ENCODE measurements around the gene HOXB7.

The HOXB7 gene

DNA sequence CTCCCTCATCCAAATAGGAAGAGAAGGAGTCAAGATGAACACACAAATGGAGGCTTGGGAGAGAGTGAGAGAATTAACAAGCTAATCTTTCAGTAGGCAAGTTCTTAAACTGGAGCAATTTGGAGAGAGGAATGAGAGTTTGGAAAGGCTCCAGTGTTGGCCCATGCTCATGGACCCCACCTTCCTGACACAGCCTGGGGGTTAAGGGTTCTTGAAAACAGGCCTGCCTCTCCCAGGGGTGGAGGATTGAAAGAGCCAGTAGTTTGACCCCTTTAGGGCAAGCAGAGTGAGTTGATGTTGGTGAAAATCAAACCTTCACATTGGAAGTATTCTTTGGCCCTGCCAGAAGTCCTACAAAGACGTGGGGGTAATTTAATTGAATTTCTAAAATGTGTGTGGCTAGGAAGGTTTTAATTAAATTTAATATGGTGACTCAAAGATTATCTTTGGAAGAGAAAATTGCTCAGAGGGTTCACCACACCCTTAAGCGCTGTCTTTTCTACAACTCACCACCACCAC, 26.5 kb downstream of the HOXB7 start:
- peaks cover 0 to 51% of the 10 kb centered on the region in 2 donors for H3K27me3 ChIP-seq (ENCODE audit: control insufficient read depth in 1 of 2, insufficient read depth in 2 of 2, low read length in 2 of 2)
- no peak overlapping the region for H3K27ac ChIP-seq (ENCODE audit: low read length)
- no peak overlapping the region for H3K9ac ChIP-seq (ENCODE audit: low read length in 2 of 2)
- peaks cover 56% of the 10 kb centered on the region for H3K4me1 ChIP-seq (ENCODE audit: control insufficient read depth, insufficient read depth, low read length)
- no peaks in the 10 kb centered on the region for H3K9me3 ChIP-seq (ENCODE audit: control insufficient read depth in 2 of 2, low read length in 2 of 2)
- peak overlapping the region in 1 of 2 donors; percentile 55 for H3K4me3 ChIP-seq (ENCODE audit: low read length in 2 of 2)
- H3K36me3 ChIP-seq (ENCODE audit: control insufficient read depth in 2 of 2, insufficient read depth in 2 of 2, low read length in 2 of 2): no peaks in the 10 kb centered on the region

DNA sequence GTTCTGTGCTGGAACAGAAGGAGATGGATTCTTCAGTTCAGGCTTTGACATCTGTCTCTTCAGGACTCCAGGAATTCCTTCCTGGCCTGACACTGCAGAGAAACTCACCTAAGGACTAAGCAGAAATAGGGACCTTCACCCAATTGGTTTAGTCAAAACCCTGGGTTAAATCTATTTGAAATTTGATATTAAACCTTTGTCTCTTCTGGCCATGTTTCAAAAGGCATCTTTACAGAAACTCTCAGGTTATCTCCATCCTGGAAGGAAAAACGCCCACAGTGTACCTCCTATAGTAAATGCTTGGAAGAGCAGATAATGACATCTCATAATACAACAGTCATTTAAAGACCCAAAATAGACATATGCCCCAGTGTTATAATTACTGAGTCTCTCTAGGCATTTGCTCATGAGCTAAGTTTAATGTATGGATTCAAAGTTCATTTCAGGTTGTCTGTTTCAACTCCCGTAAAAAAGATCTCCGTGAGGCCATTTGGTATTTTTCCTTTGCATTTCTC, 27.1 kb downstream of the HOXB7 start:
- Histone ChIP-seq H3K36me3 (ENCODE audit: control insufficient read depth in 2 of 2, insufficient read depth in 2 of 2, low read length in 2 of 2) (no peaks in the 10 kb centered on the region), H3K9me3 (ENCODE audit: control insufficient read depth in 2 of 2, low read length in 2 of 2) (no peaks in the 10 kb centered on the region), H3K27ac (ENCODE audit: low read length) (peak overlapping the region; percentile 92), H3K9ac (ENCODE audit: low read length in 2 of 2) (no peak overlapping the region), H3K4me1 (ENCODE audit: control insufficient read depth, insufficient read depth, low read length) (peaks cover 58% of the 10 kb centered on the region), H3K27me3 (ENCODE audit: control insufficient read depth in 1 of 2, insufficient read depth in 2 of 2, low read length in 2 of 2) (peaks cover 0 to 52% of the 10 kb centered on the region in 2 donors), H3K4me3 (ENCODE audit: low read length in 2 of 2) (no peak overlapping the region)

DNA sequence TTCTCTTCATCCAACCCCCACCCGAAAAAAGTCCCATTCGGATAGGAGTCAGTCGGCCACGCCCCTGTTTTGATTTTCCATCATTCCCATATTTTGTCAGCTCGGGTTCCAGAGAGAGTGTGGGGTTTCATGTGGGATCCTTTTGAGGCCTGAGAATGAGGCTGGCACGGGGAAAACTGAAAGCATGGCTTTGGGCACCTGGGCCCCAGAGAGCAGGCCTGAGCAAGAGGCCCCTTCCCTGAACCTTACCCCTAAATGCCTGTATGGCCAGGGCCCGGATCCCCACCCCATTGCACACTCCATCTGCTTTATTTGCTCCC, 28.1 kb downstream of the HOXB7 start:
- Histone ChIP-seq H3K36me3 (ENCODE audit: control insufficient read depth in 2 of 2, insufficient read depth in 2 of 2, low read length in 2 of 2) (no peaks in the 10 kb centered on the region), H3K27me3 (ENCODE audit: control insufficient read depth in 1 of 2, insufficient read depth in 2 of 2, low read length in 2 of 2) (peaks cover 0 to 48% of the 10 kb centered on the region in 2 donors), H3K4me3 (ENCODE audit: low read length in 2 of 2) (peak overlapping the region; percentile 50 to 84), H3K27ac (ENCODE audit: low read length) (peak overlapping the region; percentile 92), H3K4me1 (ENCODE audit: control insufficient read depth, insufficient read depth, low read length) (peaks cover 64% of the 10 kb centered on the region), H3K9ac (ENCODE audit: low read length in 2 of 2) (peak overlapping the region; percentile 74 to 94), H3K9me3 (ENCODE audit: control insufficient read depth in 2 of 2, low read length in 2 of 2) (no peaks in the 10 kb centered on the region)

GRCh38 chr17:48579760-48580554, 30.9 kb downstream of the HOXB7 start:
- Histone ChIP-seq H3K27ac (ENCODE audit: low read length) (peak overlapping the region; percentile 92), H3K27me3 (ENCODE audit: control insufficient read depth in 1 of 2, insufficient read depth in 2 of 2, low read length in 2 of 2) (peaks cover 0 to 65% of the 10 kb centered on the region in 2 donors)

DNA sequence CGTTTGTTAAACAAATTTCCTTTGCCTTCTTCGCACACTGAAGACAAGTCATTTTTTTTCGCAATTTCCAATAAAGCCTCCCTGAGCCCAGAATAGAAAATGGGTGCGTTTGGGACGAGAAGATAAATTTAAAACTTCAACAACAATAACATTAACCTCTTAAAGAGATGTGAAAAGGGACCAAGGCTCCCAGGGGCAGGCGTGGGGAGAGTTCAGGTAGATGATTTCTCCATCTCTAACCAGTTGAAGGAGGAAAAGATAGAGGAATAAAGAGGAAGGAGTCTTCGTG, 31.4 kb downstream of the HOXB7 start:
- H3K4me1 ChIP-seq (ENCODE audit: control insufficient read depth, insufficient read depth, low read length): peaks cover 58% of the 10 kb centered on the region
- H3K27ac ChIP-seq (ENCODE audit: low read length): peak overlapping the region; percentile 77
- H3K36me3 ChIP-seq (ENCODE audit: control insufficient read depth in 2 of 2, insufficient read depth in 2 of 2, low read length in 2 of 2): no peaks in the 10 kb centered on the region
- peak overlapping the region; percentile 51 to 62 for H3K9ac ChIP-seq (ENCODE audit: low read length in 2 of 2)
- no peaks in the 10 kb centered on the region for H3K9me3 ChIP-seq (ENCODE audit: control insufficient read depth in 2 of 2, low read length in 2 of 2)
- peaks cover 0 to 67% of the 10 kb centered on the region in 2 donors for H3K27me3 ChIP-seq (ENCODE audit: control insufficient read depth in 1 of 2, insufficient read depth in 2 of 2, low read length in 2 of 2)
- H3K4me3 ChIP-seq (ENCODE audit: low read length in 2 of 2): peak overlapping the region; percentile 59 to 83

More at GRCh38 chr17:48579760-48580554, 30.9 kb downstream of the HOXB7 start:
- Histone ChIP-seq H3K36me3 (ENCODE audit: control insufficient read depth in 2 of 2, insufficient read depth in 2 of 2, low read length in 2 of 2) (no peaks in the 10 kb centered on the region), H3K9me3 (ENCODE audit: control insufficient read depth in 2 of 2, low read length in 2 of 2) (no peaks in the 10 kb centered on the region), H3K9ac (ENCODE audit: low read length in 2 of 2) (peak overlapping the region; percentile 38 to 94), H3K4me3 (ENCODE audit: low read length in 2 of 2) (peak overlapping the region in 1 of 2 donors; percentile 84), H3K4me1 (ENCODE audit: control insufficient read depth, insufficient read depth, low read length) (peaks cover 57% of the 10 kb centered on the region)

GRCh38 chr17:48578616-48579470, 32.0 kb downstream of the HOXB7 start:
- Histone ChIP-seq H3K4me1 (ENCODE audit: control insufficient read depth, insufficient read depth, low read length) (peaks cover 60% of the 10 kb centered on the region), H3K9me3 (ENCODE audit: control insufficient read depth in 2 of 2, low read length in 2 of 2) (no peaks in the 10 kb centered on the region), H3K36me3 (ENCODE audit: control insufficient read depth in 2 of 2, insufficient read depth in 2 of 2, low read length in 2 of 2) (no peaks in the 10 kb centered on the region), H3K4me3 (ENCODE audit: low read length in 2 of 2) (peak overlapping the region; percentile 59 to 83), H3K9ac (ENCODE audit: low read length in 2 of 2) (peak overlapping the region; percentile 62 to 84), H3K27ac (ENCODE audit: low read length) (peak overlapping the region; percentile 77), H3K27me3 (ENCODE audit: control insufficient read depth in 1 of 2, insufficient read depth in 2 of 2, low read length in 2 of 2) (peaks cover 0 to 68% of the 10 kb centered on the region in 2 donors)

DNA sequence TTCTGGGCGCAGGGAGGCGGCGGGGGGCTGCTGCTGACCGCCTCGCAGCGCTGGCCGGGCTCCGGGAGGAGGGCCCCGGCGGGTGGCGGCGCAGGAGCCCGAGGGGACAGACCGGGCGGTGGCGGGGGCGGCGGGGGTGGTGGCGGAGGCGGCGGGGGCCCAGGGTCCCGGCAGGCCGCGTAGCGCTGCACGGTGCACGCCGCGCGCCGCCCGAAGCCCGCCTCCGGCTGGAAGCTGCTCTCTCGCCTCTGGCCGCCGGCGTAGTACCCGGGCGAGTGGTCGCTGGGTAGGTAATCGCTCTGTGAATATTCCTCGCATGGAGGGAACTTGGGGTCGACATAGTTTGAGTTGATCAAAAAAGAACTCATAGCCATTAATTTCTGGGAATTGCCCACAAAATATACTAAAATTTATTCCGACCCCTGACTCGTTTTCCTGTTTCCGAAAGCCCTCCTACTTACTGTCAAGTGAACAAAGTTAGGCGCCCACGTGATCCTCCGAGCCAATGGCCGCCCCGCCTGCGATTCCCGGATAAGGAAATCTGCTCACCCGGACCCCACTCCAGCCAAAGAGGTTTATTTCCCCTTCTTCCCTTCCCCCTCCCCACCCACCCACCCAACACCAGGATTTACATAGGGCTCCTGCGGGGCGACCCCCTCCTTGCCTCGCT, 32.7 kb downstream of the HOXB7 start, which contains the start of gene HOXB4:
TSS of gene HOXB4 (minus strand) at position 405 of the 670 bp plus-strand sequence. CDS start at position 374, 31 bp downstream.
- no peaks in the 10 kb centered on the region for H3K9me3 ChIP-seq (ENCODE audit: control insufficient read depth in 2 of 2, low read length in 2 of 2)
- peaks cover 0 to 62% of the 10 kb centered on the region in 2 donors for H3K27me3 ChIP-seq (ENCODE audit: control insufficient read depth in 1 of 2, insufficient read depth in 2 of 2, low read length in 2 of 2)
- peaks cover 54% of the 10 kb centered on the region for H3K4me1 ChIP-seq (ENCODE audit: control insufficient read depth, insufficient read depth, low read length)
- H3K9ac ChIP-seq (ENCODE audit: low read length in 2 of 2): peak within 1 kb of the TSS; percentile 62 to 84
- H3K4me3 ChIP-seq (ENCODE audit: low read length in 2 of 2): peak within 1 kb of the TSS; percentile 61 to 83
- no peaks in the 10 kb centered on the region for H3K36me3 ChIP-seq (ENCODE audit: control insufficient read depth in 2 of 2, insufficient read depth in 2 of 2, low read length in 2 of 2)
- peak within 1 kb of the TSS; percentile 89 for H3K27ac ChIP-seq (ENCODE audit: low read length)

- Histone ChIP-seq H3K4me3 (ENCODE audit: low read length in 2 of 2) (peak overlapping the region; percentile 42 to 83), H3K36me3 (ENCODE audit: control insufficient read depth in 2 of 2, insufficient read depth in 2 of 2, low read length in 2 of 2) (no peaks in the 10 kb centered on the region), H3K4me1 (ENCODE audit: control insufficient read depth, insufficient read depth, low read length) (peaks cover 54% of the 10 kb centered on the region), H3K9me3 (ENCODE audit: control insufficient read depth in 2 of 2, low read length in 2 of 2) (no peaks in the 10 kb centered on the region), H3K9ac (ENCODE audit: low read length in 2 of 2) (peak overlapping the region; percentile 47 to 80), H3K27me3 (ENCODE audit: control insufficient read depth in 1 of 2, insufficient read depth in 2 of 2, low read length in 2 of 2) (peaks cover 0 to 62% of the 10 kb centered on the region in 2 donors), H3K27ac (ENCODE audit: low read length) (peak overlapping the region; percentile 89)
Measured at GRCh38 chr17:48577330-48577945, 33.4 kb downstream of the HOXB7 start.

DNA sequence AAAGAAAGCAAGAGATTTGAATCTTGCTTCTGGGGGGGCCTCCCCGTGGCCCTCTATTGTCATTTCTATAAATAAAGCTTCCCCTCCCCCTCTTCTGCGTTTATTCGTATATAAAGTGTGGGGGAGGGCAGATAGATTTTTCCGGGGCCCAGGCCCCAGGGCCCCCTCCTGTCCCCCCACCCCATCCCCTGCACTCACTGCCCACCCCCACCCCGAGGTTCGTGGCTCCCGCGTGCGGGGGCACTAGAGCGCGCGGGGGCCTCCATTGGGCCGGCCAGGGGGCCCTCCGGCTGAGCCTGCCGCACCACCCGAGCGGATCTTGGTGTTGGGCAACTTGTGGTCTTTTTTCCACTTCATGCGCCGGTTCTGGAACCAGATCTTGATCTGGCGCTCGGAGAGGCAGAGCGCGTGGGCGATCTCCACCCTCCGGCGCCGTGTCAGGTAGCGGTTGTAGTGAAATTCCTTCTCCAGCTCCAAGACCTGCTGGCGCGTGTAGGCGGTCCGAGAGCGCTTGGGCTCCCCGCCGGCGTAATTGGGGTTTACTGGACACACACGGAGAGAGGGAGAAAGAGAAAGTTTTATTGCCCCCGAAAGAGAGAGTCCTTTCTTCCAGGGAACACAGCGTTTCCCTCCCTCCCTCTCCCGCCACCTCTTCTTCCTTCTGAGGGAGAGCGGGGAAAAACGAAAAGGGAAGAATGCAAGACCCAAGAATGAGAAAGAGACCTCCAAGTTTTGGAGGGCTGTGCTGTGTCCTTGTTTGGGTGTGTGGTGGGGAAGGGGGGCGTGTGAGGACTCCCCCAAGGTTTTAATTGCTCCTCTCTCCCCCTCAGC, 34.1 kb downstream of the HOXB7 start:
- Histone ChIP-seq H3K9ac (ENCODE audit: low read length in 2 of 2) (peak overlapping the region; percentile 47 to 80), H3K4me3 (ENCODE audit: low read length in 2 of 2) (peak overlapping the region; percentile 42 to 83), H3K27me3 (ENCODE audit: control insufficient read depth in 1 of 2, insufficient read depth in 2 of 2, low read length in 2 of 2) (peaks cover 0 to 56% of the 10 kb centered on the region in 2 donors), H3K36me3 (ENCODE audit: control insufficient read depth in 2 of 2, insufficient read depth in 2 of 2, low read length in 2 of 2) (no peaks in the 10 kb centered on the region), H3K27ac (ENCODE audit: low read length) (peak overlapping the region; percentile 89), H3K4me1 (ENCODE audit: control insufficient read depth, insufficient read depth, low read length) (peaks cover 61% of the 10 kb centered on the region), H3K9me3 (ENCODE audit: control insufficient read depth in 2 of 2, low read length in 2 of 2) (no peaks in the 10 kb centered on the region)
